GM18951 (cell line): ENCODE data around the gene CDK14.

ENCODE experiments used
- POLR2A ChIP-seq: IDR thresholded peaks from 4 replicates; pipeline ENCODE4 v1.6.1; 2011; ENCODE audit warnings: mild to moderate bottlenecking; ENCODE audit not compliant: insufficient read length, insufficient read depth; ENCODE audit errors: extremely low read depth
- in situ Hi-C: fragments of 300-500 bp; cut with MboI; formaldehyde crosslinking; loops from one replicate; pipeline ENCODE4 v1.12.0; 2022; ENCODE audit warnings: low sequenced_read_pairs, mixed read lengths, inconsistent platforms; ENCODE audit not compliant: unreplicated experiment

Gene CDK14

DNA sequence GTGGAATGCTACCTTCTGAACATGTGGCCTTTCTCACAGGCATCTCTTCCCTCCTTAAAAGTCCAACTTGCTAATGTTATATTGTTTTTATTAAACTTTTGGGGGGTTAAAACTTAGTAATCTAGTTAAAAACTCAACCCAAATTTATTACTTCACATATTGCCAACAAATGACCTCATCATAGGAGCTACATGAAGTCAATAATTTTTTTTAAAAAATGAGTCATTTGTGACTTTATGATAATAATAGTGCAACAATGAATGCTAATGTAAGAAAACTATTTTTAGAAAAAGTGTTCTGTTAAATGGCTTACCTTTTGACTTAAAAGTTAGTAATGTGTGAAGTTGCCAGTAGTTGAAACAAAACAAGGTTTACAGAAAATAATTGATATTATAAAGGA lies 342.2 kb downstream of the CDK14 start:
- in situ Hi-C loops, result no loop called here
- no peak for TF ChIP-seq POLR2A

DNA sequence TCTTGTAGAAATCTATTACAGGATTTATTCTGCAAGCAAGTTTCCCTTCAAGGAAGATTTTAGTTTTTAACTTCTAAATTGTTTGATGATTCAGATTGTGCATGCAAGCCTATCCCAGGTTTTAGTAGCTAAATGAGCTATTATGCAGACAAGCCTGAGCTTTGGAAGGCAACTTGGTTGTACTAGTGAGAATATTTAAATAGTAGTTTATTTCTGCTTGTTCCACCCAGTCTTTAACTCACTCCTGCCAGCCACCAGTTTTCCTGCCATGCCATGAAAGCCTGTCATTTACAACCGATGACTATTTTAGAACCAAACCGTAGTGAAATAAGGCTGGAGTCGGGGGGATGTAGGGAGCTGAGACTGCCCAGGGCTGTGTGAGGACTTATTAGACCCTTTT lies 343.5 kb downstream of the CDK14 start:
- in situ Hi-C loops, result no loop called here

DNA sequence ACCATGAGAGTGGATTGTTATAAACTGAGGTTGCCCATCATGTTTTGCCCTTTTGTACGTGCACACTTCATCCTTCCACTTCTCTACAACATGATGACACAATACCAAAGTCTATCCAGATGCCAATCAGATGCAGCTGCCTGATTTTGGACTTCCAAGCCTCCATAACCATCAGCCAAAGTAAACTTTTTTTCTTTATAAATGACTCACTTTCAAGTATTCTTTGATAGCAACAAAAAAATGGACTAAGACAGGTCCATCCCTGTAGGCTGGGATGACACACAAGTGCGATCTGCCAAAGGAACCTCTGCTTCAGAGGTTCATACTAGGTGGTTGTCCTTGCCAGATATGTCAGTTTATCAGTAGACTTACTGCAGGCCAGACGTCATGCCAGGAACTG lies 347.9 kb downstream of the CDK14 start:
- no peak for TF ChIP-seq POLR2A
- in situ Hi-C loops, result no loop called here

More for the DNA sequence above, 343.5 kb downstream of the CDK14 start:
- no peak for TF ChIP-seq POLR2A

DNA sequence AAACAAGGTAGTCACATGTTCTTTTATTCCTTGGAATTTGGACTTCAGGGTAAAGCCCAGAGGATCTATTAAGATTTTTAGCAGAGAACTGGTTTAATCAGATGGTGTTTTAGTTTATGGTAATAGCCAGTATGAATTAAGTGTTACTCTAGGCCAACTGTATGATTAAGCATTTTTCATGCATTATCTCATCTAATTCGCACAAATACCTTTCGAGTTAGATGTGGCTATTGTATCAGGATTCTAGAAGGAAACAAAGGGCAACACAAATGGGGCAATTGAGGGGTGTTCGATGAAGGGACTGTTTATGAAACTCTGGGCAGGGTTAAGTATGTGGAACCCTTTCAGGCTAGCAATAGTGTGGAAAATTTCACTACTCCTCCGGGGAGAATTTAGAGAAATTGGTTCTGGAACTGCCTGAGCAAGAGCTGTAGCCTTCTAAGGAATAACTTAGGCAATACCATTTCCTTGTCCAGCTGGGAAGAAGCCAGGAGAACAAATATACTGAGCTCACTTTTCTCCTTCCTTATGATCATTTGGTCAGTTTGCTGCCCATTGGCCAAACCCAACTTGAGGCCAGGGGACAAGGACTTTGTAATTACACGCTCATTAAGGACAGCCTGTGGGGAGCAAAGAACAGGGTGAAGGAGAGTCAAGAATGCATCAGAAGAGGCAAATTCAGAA lies 349.1 kb downstream of the CDK14 start:
- no peak for TF ChIP-seq POLR2A
- in situ Hi-C loops, result no loop called here

DNA sequence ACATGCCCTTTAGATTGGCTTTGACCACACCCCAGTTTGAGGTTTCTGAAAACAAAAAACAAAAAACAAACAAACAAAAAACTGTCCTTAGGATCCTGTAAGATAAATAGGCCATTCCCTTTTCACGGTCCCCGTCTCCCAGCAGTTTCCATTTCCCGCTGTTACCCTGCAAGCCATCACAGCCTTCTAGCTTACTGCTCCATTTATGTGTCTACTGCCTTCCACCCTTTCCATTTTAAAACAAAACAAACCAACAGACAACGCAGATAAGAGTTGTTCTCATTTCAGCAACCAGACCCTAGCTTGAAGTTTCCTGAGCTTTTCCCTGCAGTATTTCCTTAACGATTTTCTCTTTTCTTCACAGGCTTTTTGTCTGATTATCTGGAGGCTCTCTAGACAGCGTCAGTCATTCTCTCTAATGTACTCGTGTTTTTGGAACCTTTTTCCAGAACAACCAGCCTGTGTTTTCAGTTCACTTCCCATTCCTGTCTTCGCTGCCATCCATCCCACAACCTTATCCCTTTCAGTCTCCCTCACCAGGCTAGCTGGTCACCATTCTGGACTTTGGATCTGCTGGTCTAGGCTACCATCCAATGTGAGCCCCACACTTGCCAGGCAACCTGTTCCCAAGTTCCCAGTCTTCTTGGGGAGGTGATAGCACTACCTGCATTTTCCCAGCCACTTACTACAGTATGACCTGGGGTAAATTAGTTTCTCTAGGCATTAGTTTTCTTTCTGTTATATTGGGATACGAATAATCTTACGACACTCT lies 350.8 kb downstream of the CDK14 start:
- in situ Hi-C loops, result no loop called here
- no peak for TF ChIP-seq POLR2A

DNA sequence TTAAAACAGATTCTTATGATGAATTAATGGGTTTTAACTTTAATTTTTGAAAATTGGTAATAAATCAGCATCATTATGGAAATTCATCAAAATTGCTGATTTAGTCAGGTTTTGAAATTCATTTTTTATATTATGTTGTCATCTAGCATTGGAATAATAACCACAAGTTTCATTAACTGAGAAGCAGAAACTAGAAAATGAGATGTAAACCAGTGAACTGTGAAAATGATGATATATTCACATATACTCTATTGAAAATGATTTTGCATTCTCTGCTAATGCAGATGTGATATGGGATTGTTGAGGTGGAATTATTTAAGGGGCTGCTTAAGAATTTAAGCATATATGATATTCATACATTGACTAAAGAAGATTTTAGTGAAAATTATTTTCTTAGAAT lies 352.0 kb downstream of the CDK14 start:
- TF ChIP-seq POLR2A, result no peak
- in situ Hi-C loops, result no loop called here

DNA sequence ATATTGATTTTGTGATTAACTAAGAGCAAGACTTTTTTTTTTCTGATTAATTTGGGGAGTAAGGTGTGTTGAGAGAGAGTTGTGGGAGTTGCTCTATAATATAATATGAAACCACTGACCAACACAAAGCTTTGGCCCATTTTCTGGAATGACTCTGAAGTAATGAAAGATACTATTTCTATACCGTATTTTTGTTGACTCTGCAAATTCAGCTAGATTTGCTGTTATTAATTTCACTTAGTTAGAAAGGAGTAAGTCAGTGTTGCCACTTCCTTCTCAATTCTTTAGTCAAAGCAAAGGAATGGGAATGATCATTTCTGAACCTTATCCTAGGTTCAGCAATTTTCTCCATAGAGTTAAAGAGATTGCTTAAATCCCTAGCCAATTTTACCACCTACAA lies 355.1 kb downstream of the CDK14 start:
- in situ Hi-C loops, result no loop called here
- no peak for TF ChIP-seq POLR2A

DNA sequence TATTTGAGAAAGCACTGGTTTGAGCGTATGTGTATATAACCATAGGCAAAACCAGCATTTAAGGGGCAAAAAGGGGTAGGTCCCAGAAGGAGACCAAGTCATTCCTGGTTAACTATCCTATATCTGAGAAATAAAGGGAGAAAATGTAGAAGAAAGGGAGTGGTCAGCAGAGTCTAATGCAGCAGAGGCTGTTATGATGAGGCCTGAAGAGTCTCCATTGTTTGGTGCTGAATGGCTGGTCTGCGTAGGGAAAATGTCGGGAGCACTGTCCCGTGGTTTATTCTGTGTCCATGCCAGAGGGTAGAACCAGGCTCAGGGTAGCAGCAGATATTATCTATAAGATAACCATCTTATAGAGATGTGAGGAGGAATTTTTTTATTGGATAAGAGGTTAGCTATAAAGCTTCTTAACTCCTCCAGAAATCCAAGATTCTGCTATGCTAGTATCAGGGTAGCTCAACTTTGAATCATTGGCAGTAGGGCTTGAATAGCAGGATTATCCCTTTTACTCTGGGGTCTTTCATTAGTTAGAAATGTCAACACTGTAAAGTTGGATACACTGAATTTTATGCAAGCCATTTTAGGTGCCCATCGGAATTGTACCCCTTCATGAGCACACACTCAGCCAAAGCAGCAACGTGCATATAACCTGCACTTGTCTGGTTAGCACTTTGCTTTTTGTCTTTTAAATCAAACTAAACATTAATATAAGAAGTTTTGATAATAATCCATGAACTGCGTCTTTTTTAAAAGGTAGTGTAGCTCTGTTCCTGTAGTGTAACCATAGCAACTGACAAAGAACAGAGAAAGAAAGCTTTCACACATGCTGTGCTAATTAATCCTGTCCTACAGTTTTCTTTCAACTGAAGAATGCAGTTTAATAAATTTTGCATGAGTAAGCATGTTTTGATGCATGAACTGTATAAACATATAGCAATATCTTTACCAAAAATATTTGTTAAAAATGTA lies 356.1 kb downstream of the CDK14 start:
- in situ Hi-C loops, result no loop called here
- no peak for TF ChIP-seq POLR2A

DNA sequence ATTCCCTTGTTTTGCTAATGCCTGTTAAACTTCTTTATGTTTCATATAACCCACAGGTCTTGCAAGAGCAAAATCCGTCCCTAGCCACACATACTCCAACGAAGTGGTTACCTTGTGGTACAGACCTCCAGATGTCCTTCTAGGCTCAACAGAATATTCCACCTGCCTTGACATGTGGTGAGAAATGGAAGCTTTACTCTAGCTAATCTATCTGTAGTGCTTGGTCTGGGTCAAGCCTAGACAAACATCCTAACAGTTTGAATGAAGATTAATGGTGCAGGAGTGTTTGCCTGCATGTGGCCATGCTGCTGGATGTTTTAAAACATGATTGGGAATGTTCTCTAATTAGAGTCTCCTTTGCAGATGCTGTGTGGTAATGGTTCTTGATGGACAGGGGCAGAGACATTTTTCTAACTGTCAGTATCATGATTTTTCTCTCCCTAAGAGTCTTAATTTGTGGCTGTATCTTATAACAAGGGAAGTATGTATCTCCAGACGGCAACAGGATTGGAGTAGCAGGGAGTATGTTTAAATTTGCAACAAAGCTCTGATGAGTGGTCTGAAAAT lies 359.6 kb downstream of the CDK14 start:
- in situ Hi-C loops, result no loop called here
- no peak for TF ChIP-seq POLR2A

DNA sequence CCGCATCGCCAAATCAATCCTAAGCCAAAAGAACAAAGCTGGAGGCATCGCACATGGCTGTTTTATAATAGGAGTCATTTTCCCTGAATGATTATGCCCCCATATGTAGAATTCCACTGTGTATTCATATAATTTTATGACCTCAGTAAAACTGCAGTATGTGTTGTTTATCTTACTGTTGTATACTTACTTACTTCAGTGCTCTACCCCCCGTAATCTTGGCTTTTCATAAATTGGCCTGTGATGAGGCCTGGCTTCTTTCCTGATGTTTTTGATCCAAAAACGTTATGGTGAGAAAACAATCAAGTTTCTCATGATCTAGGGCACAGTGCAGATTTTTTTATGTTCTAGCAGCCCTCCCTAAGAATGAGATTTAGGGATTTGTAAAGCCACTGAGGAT lies 361.8 kb downstream of the CDK14 start:
- in situ Hi-C loops, result no loop called here
- TF ChIP-seq POLR2A, result no peak

DNA sequence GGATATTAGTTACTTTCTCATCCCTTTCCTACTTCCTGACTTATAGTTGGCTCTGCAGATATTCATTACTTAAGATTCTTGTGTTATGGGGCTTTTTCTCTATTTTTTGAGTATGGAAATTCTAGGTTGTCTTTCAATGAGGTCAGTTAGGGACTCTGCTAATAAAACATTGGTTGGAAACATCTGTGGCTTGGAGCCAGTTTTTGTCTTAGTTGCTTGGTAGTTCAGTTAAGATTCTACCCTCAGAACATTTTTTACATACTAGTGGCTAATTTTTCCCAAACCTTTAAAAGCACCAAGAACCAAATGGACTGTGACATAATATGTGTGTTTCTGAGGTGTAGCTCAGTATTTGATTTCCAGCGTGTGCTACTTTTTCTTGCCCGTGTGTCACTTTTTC lies 362.5 kb downstream of the CDK14 start:
- in situ Hi-C loops, result no loop called here
- no peak for TF ChIP-seq POLR2A

DNA sequence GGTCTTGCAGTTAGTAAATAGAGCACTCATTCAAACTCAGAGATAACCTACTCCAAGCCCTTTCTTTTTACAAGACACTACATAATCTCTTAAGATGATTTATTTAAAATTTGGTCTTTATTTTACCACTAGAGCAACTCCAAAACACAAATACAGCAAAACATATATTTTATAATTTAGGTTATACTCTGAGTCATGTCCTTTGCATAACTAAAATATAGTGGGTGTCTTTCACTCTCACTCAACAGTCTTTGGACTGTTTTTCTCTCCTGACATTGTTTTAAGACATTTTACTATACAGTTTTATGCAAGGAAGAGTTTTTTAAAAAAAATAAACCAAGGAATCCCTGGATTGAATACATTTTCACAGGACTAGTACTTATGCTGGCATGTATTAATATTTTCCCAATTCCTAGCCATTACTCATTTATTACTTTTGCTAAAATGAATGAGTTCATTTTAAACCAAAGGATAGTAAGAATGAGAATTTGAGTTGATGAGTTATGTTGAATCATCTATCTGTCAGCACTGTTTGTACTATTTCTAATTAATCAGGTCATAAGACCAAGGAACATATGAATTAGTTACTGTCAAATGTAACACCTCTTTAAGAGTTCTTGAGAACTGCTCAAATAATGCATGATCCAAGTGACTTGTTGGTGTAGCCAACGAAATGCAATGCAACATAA lies 365.1 kb downstream of the CDK14 start:
- in situ Hi-C loops, result no loop called here
- TF ChIP-seq POLR2A, result no peak

DNA sequence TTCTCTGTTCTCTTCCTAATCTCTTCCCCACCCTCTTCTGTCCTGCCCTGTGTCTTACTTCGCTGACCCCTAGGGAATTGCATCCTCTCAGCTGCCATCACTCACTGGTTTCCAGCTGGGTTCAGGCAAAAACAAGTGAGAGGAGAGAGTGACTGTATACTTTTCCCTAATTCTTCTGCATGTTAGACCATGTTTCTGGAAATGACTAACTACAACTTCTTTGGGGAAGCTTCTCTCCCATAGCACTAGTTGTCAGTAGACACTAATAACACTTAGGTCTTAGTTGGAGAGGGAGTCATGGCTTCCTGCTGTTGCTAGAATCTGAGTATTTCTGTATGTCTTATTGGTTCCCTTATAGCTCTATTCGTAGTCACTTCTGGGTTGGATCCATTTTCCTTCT lies 369.1 kb downstream of the CDK14 start:
- TF ChIP-seq POLR2A, result no peak
- in situ Hi-C loops, result no loop called here

DNA sequence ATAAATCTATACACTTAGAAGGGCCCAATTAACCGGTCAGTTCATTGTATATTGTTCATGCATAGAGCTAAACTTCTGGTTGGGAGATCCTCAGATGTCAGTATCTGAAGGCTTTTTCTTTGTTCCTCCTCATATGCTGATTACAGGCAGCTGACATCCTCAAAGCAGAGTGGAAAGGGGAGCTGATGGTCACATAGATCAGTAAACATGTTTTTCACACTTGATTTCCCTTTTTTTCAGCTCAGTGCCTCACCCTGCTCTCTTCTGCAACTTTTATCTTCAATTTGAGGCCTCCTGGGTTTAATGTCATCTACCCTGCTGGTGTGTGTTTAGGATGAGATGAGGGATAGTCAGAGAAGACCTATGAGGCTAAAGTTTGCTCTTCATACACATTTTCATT lies 370.2 kb downstream of the CDK14 start:
- no peak for TF ChIP-seq POLR2A
- in situ Hi-C loops, result no loop called here
